ENCODE measurements around the gene ATP6AP1. TPM values are rescaled to one million over a fixed set of nuclear protein-coding genes. Genes with fewer than 3 reads are reported as not detected.

The ATP6AP1 gene
- total and polyA plus RNA-seq, 9 of the 15 experiments (the other 6 are each of a cell fraction or from before 2014, with no cell fraction given): 8.3 to 90.5 (median 52.9) TPM

DNA sequence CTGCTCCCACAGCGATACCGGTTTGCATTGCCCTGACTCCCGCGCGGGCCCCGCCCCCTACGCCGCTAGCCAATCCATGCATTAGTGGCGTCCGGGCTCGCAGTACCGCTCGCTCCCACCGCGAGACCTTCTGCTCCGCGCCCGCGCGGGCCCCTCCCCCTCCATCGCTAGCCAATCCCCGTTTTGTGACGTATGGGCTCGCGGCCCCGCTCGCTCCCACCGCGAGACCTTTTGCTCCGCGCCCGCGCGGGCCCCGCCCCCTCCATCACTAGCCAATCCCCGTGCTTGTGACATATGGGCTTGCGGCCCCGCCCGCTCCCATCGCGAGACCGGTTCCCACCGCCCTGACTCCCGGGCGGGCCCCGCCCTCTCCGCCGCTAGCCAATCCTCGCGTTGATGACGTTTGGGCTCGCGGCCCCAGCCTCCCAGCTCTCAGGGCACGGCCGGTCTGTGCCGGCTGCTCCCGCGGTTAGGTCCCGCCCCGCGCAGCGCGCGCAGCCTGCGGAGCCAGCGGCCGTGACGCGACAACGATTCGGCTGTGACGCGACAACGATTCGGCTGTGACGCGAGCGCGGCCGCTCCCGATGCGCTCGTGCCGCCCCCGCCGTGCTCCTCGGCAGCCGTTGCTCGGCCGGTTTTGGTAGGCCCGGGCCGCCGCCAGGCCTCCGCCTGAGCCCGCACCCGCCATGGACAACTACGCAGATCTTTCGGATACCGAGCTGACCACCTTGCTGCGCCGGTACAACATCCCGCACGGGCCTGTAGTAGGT lies 49.5 kb upstream of the ATP6AP1 start, which contains the start of gene EMD (continued):
- TF ChIP-seq, protein P1, sequence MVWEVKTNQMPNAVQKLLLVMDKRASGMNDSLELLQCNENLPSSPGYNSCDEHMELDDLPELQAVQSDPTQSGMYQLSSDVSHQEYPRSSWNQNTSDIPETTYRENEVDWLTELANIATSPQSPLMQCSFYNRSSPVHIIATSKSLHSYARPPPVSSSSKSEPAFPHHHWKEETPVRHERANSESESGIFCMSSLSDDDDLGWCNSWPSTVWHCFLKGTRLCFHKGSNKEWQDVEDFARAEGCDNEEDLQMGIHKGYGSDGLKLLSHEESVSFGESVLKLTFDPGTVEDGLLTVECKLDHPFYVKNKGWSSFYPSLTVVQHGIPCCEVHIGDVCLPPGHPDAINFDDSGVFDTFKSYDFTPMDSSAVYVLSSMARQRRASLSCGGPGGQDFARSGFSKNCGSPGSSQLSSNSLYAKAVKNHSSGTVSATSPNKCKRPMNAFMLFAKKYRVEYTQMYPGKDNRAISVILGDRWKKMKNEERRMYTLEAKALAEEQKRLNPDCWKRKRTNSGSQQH (CRISPR knock-in tag; IDR thresholded peaks at IDR 0.05): no peak
- no peak for TF ChIP-seq JUND (IDR thresholded peaks at IDR 0.05; ENCODE audit: borderline replicate concordance, low read depth, low read length)
- 0 out of 3 replicates have a peak, but pooled peaks have one; percentile 9 for TF ChIP-seq JUND (tag; IDR thresholded peaks at IDR 0.05; ENCODE audit: borderline replicate concordance, low read depth, low read length)
- TF ChIP-seq DPF2 (IDR thresholded peaks at IDR 0.05): peak; percentile 29; the same call in 1 of the 2 replicates
- TF ChIP-seq ZNF79 (CRISPR knock-in tag; IDR thresholded peaks at IDR 0.05; ENCODE audit: low read depth): no peak
- no peak for TF ChIP-seq EHMT2 (IDR thresholded peaks at IDR 0.05)
- TF ChIP-seq ATF1 (CRISPR knock-in tag; IDR thresholded peaks at IDR 0.05): peak; percentile 56; the same call in 1 of the 2 replicates
- TF ChIP-seq ATF1 (tag; IDR thresholded peaks at IDR 0.05): peak; percentile 99
- no peak for TF ChIP-seq ZNF436 (CRISPR knock-in tag; IDR thresholded peaks at IDR 0.05)
- peak; percentile 44; the same call in 1 of the 2 replicates for TF ChIP-seq RNF2 (IDR thresholded peaks at IDR 0.05)
- TF ChIP-seq, protein P2, sequence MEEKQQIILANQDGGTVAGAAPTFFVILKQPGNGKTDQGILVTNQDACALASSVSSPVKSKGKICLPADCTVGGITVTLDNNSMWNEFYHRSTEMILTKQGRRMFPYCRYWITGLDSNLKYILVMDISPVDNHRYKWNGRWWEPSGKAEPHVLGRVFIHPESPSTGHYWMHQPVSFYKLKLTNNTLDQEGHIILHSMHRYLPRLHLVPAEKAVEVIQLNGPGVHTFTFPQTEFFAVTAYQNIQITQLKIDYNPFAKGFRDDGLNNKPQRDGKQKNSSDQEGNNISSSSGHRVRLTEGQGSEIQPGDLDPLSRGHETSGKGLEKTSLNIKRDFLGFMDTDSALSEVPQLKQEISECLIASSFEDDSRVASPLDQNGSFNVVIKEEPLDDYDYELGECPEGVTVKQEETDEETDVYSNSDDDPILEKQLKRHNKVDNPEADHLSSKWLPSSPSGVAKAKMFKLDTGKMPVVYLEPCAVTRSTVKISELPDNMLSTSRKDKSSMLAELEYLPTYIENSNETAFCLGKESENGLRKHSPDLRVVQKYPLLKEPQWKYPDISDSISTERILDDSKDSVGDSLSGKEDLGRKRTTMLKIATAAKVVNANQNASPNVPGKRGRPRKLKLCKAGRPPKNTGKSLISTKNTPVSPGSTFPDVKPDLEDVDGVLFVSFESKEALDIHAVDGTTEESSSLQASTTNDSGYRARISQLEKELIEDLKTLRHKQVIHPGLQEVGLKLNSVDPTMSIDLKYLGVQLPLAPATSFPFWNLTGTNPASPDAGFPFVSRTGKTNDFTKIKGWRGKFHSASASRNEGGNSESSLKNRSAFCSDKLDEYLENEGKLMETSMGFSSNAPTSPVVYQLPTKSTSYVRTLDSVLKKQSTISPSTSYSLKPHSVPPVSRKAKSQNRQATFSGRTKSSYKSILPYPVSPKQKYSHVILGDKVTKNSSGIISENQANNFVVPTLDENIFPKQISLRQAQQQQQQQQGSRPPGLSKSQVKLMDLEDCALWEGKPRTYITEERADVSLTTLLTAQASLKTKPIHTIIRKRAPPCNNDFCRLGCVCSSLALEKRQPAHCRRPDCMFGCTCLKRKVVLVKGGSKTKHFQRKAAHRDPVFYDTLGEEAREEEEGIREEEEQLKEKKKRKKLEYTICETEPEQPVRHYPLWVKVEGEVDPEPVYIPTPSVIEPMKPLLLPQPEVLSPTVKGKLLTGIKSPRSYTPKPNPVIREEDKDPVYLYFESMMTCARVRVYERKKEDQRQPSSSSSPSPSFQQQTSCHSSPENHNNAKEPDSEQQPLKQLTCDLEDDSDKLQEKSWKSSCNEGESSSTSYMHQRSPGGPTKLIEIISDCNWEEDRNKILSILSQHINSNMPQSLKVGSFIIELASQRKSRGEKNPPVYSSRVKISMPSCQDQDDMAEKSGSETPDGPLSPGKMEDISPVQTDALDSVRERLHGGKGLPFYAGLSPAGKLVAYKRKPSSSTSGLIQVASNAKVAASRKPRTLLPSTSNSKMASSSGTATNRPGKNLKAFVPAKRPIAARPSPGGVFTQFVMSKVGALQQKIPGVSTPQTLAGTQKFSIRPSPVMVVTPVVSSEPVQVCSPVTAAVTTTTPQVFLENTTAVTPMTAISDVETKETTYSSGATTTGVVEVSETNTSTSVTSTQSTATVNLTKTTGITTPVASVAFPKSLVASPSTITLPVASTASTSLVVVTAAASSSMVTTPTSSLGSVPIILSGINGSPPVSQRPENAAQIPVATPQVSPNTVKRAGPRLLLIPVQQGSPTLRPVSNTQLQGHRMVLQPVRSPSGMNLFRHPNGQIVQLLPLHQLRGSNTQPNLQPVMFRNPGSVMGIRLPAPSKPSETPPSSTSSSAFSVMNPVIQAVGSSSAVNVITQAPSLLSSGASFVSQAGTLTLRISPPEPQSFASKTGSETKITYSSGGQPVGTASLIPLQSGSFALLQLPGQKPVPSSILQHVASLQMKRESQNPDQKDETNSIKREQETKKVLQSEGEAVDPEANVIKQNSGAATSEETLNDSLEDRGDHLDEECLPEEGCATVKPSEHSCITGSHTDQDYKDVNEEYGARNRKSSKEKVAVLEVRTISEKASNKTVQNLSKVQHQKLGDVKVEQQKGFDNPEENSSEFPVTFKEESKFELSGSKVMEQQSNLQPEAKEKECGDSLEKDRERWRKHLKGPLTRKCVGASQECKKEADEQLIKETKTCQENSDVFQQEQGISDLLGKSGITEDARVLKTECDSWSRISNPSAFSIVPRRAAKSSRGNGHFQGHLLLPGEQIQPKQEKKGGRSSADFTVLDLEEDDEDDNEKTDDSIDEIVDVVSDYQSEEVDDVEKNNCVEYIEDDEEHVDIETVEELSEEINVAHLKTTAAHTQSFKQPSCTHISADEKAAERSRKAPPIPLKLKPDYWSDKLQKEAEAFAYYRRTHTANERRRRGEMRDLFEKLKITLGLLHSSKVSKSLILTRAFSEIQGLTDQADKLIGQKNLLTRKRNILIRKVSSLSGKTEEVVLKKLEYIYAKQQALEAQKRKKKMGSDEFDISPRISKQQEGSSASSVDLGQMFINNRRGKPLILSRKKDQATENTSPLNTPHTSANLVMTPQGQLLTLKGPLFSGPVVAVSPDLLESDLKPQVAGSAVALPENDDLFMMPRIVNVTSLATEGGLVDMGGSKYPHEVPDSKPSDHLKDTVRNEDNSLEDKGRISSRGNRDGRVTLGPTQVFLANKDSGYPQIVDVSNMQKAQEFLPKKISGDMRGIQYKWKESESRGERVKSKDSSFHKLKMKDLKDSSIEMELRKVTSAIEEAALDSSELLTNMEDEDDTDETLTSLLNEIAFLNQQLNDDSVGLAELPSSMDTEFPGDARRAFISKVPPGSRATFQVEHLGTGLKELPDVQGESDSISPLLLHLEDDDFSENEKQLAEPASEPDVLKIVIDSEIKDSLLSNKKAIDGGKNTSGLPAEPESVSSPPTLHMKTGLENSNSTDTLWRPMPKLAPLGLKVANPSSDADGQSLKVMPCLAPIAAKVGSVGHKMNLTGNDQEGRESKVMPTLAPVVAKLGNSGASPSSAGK (IDR thresholded peaks at IDR 0.05): peak; percentile 69
- TF ChIP-seq, protein P3, sequence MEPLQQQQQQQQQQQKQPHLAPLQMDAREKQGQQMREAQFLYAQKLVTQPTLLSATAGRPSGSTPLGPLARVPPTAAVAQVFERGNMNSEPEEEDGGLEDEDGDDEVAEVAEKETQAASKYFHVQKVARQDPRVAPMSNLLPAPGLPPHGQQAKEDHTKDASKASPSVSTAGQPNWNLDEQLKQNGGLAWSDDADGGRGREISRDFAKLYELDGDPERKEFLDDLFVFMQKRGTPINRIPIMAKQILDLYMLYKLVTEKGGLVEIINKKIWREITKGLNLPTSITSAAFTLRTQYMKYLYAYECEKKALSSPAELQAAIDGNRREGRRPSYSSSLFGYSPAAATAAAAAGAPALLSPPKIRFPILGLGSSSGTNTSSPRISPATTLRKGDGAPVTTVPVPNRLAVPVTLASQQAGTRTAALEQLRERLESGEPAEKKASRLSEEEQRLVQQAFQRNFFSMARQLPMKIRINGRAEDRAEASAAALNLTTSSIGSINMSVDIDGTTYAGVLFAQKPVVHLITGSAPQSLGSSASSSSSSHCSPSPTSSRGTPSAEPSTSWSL (CRISPR knock-in tag; IDR thresholded peaks at IDR 0.05; ENCODE audit: borderline replicate concordance): no peak
- TF ChIP-seq ZBTB7A (IDR thresholded peaks at IDR 0.05; ENCODE audit: borderline replicate concordance, control insufficient read depth, low read depth, low read length): no peak
- TF ChIP-seq NR1H2 (CRISPR knock-in tag; IDR thresholded peaks at IDR 0.05): no peak
- TF ChIP-seq ZNF583 (CRISPR knock-in tag; IDR thresholded peaks at IDR 0.05): no peak

Measured in K562 (cell line).